Activated CD8-positive, alpha-beta T cell treated with anti-CD3 and anti-CD28 coated beads for 36 hours (primary cell): ENCODE data around the gene AMBP. TPM values are rescaled to one million over a fixed set of nuclear protein-coding genes. Genes with fewer than 3 reads are reported as not detected.

Experiments used
- ATAC-seq: fragments of 200-7000 bp; cut with Tn5 transposase; one replicate; pipeline ENCODE4 v1.10.0; 2021; ENCODE audit warnings: mild to moderate bottlenecking, moderate library complexity
- CTCF ChIA-PET: fragments of 350-600 bp; sonication (Branson Sonifier 250); formaldehyde crosslinking; loops from one replicate; lab custom pipeline; 2021; ENCODE audit warnings: antibody characterized with exemption; lab: Charles Lee
- POLR2A ChIA-PET: fragments of 350-600 bp; sonication (Branson Sonifier 250); formaldehyde crosslinking; loops from one replicate; lab custom pipeline; 2021; ENCODE audit warnings: antibody characterized with exemption; lab: Charles Lee
- DNase-seq: peaks from one replicate; pipeline ENCODE4 v3.0.0-alpha.2; 2020
- H3K27ac Mint-ChIP-seq: one replicate; pipeline ENCODE4 v1.8.0; 2021; ENCODE audit warnings: mild to moderate bottlenecking, mixed read lengths
- H3K27me3 Mint-ChIP-seq: one replicate; pipeline ENCODE4 v1.8.0; 2021; ENCODE audit warnings: mixed read lengths
- H3K36me3 Mint-ChIP-seq: one replicate; pipeline ENCODE4 v1.8.0; 2021; ENCODE audit warnings: low read depth, mixed read lengths
- H3K4me1 Mint-ChIP-seq: one replicate; pipeline ENCODE4 v1.8.0; 2021; ENCODE audit warnings: low read depth, mixed read lengths
- H3K4me3 Mint-ChIP-seq: one replicate; pipeline ENCODE4 v1.8.0; 2021; ENCODE audit warnings: mild to moderate bottlenecking, moderate library complexity, mixed read lengths
- H3K9me3 Mint-ChIP-seq: one replicate; pipeline ENCODE4 v1.8.0; 2021; ENCODE audit warnings: mixed read lengths
- intact Hi-C: fragments of 100-400 bp; cut with micrococcal nuclease; formaldehyde crosslinking; loops from one replicate; pipeline ENCODE4 v1.10.0; 2022
- total RNA-seq, 2 experiments: library from RNA; stranded (reverse); gene quantifications; one replicate each; pipeline ENCODE4 v1.2.3, GENCODE V29; 2021
- TF ChIP-seq, protein P1 (sequence below): fragments of 200-600 bp; IDR thresholded peaks from one replicate; pipeline ENCODE4 v1.8.0; 2022; ENCODE audit warnings: antibody characterized with exemption, mild to moderate bottlenecking

Gene AMBP
- total RNA-seq, 2 experiments from 2014 or later, result not detected

DNA sequence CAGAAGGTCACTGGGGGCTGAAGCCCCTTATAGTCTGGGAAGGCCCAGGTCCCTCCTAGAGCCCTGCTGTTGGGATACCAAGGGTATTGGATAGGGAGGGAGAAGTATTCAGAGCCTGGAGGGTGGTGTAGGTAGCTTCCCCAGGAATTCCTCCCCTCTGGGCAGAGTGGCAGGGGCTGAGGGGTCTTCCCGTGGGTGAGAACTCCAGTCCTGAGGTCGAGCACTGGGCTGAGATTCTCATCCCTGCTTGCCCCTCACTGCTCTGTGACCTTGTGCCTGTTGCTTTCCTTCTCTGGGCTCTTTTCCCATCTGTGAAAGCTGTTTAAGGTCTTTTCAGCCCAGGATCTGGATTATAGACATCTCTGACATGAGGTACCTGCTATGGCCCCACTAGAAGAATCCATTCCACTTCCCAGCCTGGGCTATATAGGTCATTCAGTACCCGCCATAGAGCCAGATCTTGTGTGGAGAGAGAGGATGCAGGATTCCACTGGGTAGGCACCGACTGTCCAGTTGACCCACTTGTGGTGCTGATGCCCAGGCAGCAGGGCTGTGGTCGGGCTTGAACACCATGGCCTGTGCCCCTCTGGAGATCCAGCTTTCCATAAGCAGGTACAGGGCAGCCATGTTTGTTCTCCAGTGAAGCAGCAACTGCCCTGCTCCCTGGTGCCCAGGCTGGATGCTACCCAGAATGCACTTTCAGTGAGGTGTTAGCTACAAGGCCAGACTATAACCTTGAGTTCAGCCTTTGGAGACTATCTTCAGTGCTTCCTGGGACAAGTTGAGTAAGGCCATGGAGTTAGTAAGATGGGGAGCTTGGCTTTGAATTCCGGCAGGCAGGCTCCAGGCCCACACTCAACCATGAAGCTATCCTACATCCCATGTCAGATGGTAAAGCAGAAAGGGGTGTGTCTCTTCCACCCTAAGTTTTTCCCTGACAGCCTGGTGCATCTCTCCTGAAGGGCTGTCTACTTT, 60.1 kb downstream of the AMBP start:
- Mint-ChIP-seq H3K27me3 (no peaks in the 10 kb centered on the region), H3K4me3 (no peak overlapping the region), H3K27ac (no peak overlapping the region), H3K36me3 (no peaks in the 10 kb centered on the region), H3K9me3 (peaks cover 5% of the 10 kb centered on the region), H3K4me1 (no peaks in the 10 kb centered on the region)
- intact Hi-C loops, result no loop called here
- ChIA-PET POLR2A (no interaction called here), CTCF (interaction anchor here (1.4 kb wide), 1 partner anchor 57 kb away, joined by 4 read pairs; no protein-coding TSS in a partner anchor)
- TF ChIP-seq, protein P1, sequence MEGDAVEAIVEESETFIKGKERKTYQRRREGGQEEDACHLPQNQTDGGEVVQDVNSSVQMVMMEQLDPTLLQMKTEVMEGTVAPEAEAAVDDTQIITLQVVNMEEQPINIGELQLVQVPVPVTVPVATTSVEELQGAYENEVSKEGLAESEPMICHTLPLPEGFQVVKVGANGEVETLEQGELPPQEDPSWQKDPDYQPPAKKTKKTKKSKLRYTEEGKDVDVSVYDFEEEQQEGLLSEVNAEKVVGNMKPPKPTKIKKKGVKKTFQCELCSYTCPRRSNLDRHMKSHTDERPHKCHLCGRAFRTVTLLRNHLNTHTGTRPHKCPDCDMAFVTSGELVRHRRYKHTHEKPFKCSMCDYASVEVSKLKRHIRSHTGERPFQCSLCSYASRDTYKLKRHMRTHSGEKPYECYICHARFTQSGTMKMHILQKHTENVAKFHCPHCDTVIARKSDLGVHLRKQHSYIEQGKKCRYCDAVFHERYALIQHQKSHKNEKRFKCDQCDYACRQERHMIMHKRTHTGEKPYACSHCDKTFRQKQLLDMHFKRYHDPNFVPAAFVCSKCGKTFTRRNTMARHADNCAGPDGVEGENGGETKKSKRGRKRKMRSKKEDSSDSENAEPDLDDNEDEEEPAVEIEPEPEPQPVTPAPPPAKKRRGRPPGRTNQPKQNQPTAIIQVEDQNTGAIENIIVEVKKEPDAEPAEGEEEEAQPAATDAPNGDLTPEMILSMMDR, result no peak
- no peak for DNase-seq
- no peak for ATAC-seq

DNA sequence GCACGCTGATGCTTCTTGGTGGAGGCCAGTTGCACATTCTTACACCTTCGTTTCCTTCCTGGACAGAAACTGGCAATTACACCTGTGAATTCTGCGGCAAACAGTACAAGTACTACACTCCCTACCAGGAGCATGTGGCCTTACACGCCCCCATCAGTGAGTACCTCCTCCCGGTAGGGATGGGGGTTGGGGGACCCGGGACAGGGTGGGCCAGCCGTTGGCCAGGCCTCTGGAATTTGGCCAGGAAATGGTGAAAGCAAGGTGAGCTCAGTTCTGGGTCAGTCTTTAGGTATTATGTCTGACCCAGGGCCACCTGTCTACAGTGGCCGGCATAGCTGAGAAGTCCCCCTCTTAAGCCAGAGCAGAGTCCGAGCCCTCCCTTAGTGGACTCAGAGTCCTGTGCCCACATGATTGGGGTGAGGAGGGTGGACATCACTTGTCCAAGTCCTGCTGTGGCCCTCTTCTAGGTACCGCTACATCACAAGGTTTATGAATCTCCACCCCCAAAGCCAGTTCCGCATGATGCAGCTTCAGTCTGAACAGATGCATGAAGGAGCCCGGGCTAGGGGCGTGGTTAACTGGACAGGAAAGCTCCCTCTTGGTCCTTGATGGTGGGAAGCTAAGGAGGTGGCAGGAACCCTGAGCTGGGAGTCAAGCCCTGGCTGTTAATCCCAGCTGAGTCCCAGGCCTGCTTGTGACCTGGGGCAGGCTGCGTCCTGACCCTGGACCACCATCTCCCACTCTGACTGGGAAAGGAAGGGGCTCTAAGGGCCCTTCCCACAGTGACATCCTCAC, 61.3 kb downstream of the AMBP start:
- no peaks in the 10 kb centered on the region for H3K4me1 Mint-ChIP-seq
- H3K27ac Mint-ChIP-seq, result no peak overlapping the region
- no peak overlapping the region for H3K4me3 Mint-ChIP-seq
- intact Hi-C loops, result no loop called here
- CTCF ChIA-PET, result no interaction called here
- POLR2A ChIA-PET, result no interaction called here
- DNase-seq (no peak), ATAC-seq (no peak)
- H3K9me3 Mint-ChIP-seq, result peaks cover 1% of the 10 kb centered on the region
- TF ChIP-seq, protein P1, result no peak
- H3K27me3 Mint-ChIP-seq, result no peaks in the 10 kb centered on the region
- no peaks in the 10 kb centered on the region for H3K36me3 Mint-ChIP-seq

DNA sequence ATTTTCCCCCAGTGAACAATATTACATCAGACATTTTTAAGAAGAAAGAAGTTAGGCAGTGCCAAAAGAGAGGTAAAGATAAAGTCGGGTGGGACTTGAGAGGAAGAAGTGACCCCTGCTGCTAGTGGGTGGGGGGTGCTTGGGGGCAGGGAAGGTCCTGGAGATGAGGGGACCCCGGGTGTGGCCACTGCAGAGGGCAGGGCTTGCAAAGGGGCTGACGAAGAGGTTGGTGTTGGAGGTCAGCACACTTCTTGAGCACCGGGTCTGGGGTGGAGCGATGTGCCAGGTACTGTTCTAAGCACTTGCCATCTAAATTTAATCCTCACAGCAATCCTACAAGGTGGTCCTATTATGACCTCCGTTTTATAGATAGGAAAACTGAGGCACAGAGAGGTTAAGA, 62.0 kb downstream of the AMBP start:
- ATAC-seq (no peak), DNase-seq (no peak)
- Mint-ChIP-seq H3K27me3 (no peaks in the 10 kb centered on the region), H3K4me1 (no peaks in the 10 kb centered on the region), H3K27ac (no peak overlapping the region), H3K4me3 (no peak overlapping the region), H3K9me3 (peaks cover 1% of the 10 kb centered on the region), H3K36me3 (no peaks in the 10 kb centered on the region)
- ChIA-PET POLR2A (no interaction called here), CTCF (no interaction called here)
- TF ChIP-seq, protein P1, result no peak
- intact Hi-C loops, result no loop called here

DNA sequence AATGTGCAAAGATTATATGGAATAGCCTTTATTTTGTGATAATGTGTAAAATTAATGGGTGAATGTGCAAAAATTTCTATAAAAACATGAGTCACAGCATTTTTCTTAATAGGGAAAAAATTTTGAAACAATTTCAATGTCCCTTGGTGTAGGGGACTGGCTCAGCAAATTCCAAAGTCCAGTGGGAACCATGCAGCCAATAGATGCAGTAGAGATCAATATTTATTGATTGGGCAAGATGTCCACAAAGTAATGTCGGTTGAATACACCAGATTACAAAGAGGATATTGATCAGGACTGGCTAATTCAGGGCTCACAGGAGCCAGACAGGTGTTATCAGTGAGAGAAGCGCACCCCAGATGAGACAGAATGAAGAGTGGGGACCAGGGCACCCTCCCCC, 62.5 kb downstream of the AMBP start:
- Mint-ChIP-seq H3K4me3 (no peak overlapping the region), H3K9me3 (peaks cover 1% of the 10 kb centered on the region), H3K4me1 (no peaks in the 10 kb centered on the region), H3K27ac (no peak overlapping the region), H3K27me3 (no peaks in the 10 kb centered on the region), H3K36me3 (no peaks in the 10 kb centered on the region)
- ChIA-PET POLR2A (no interaction called here), CTCF (no interaction called here)
- intact Hi-C loops, result no loop called here
- DNase-seq (no peak), ATAC-seq (no peak)
- TF ChIP-seq, protein P1, result no peak
